Adipocyte (in vitro differentiated cells): ENCODE measurements around the gene C7.
"Not testable (repeated sequence)": the region's sequence is repeated elsewhere in the genome, so short reads cannot be mapped to it uniquely, and the experiment has no call there.

Source experiments
- DNase-seq: peaks from one replicate; pipeline ENCODE4 v3.0.0-alpha.2; 2015; ENCODE audit warnings: low read depth
- H3K27me3 ChIP-seq: replicated peaks from 2 replicates; pipeline ENCODE4 v1.7.0; 2013; ENCODE audit warnings: mild to moderate bottlenecking, low read length, moderate library complexity; ENCODE audit not compliant: control insufficient read depth, insufficient read depth
- H3K36me3 ChIP-seq: 2 replicates; pipeline ENCODE4 v1.7.0; 2013; ENCODE audit warnings: low read length, mild to moderate bottlenecking, moderate library complexity; ENCODE audit not compliant: control insufficient read depth, insufficient read depth, severe bottlenecking
- H3K4me1 ChIP-seq: 2 replicates; pipeline ENCODE4 v1.7.0; 2013; ENCODE audit warnings: mild to moderate bottlenecking, low read length, moderate library complexity; ENCODE audit not compliant: control insufficient read depth, insufficient read depth
- H3K4me3 ChIP-seq: 2 replicates; pipeline ENCODE4 v1.7.0; 2013; ENCODE audit warnings: mild to moderate bottlenecking, low read length, moderate library complexity
- H3K9ac ChIP-seq: 2 replicates; pipeline ENCODE4 v1.7.0; 2013; ENCODE audit warnings: mild to moderate bottlenecking, low read length, moderate library complexity
- H3K9me3 ChIP-seq: 2 replicates; pipeline ENCODE4 v1.7.0; 2013; ENCODE audit warnings: mild to moderate bottlenecking, low read length, moderate library complexity; ENCODE audit not compliant: control insufficient read depth

C7 gene

GRCh38 chr5:40909264-40909663, at the start of gene C7:
C7 (plus strand) TSS chr5:40909497; CDS start chr5:40909611, 114 bp downstream.
- Histone ChIP-seq H3K9ac (peak within 1 kb of the TSS; percentile 71), H3K27me3 (no peaks in the 10 kb centered on the region), H3K9me3 (no peaks in the 10 kb centered on the region), H3K4me1 (peaks cover 23% of the 10 kb centered on the region), H3K36me3 (no peaks in the 10 kb centered on the region), H3K4me3 (peak within 1 kb of the TSS; percentile 57)
- no peak for DNase-seq

- Histone ChIP-seq H3K36me3 (no peaks in the 10 kb centered on the region), H3K9ac (no peak overlapping the region), H3K4me3 (no peak overlapping the region), H3K4me1 (no peaks in the 10 kb centered on the region), H3K27me3 (no peaks in the 10 kb centered on the region), H3K9me3 (peaks cover 9% of the 10 kb centered on the region)
- DNase-seq = no peak
Measured at GRCh38 chr5:40860711-40861110, 48.6 kb upstream of the C7 start.

- not testable (repeated sequence) for H3K36me3 ChIP-seq, DNase-seq, H3K9ac ChIP-seq, H3K4me3 ChIP-seq, H3K9me3 ChIP-seq, H3K4me1 ChIP-seq, H3K27me3 ChIP-seq
Measured at GRCh38 chr5:40865004-40865403, 44.3 kb upstream of the C7 start.

GRCh38 chr5:40866844-40867243, 42.5 kb upstream of the C7 start:
- H3K4me3 ChIP-seq = no peak overlapping the region
- H3K4me1 ChIP-seq = no peaks in the 10 kb centered on the region
- no peak for DNase-seq
- H3K9ac ChIP-seq = no peak overlapping the region
- no peaks in the 10 kb centered on the region for H3K36me3 ChIP-seq
- H3K27me3 ChIP-seq = no peaks in the 10 kb centered on the region
- H3K9me3 ChIP-seq = peaks cover 9% of the 10 kb centered on the region

GRCh38 chr5:40869384-40869783, 39.9 kb upstream of the C7 start:
- no peak for DNase-seq
- H3K9me3 ChIP-seq = peaks cover 5% of the 10 kb centered on the region
- no peaks in the 10 kb centered on the region for H3K36me3 ChIP-seq
- no peaks in the 10 kb centered on the region for H3K4me1 ChIP-seq
- H3K27me3 ChIP-seq = no peaks in the 10 kb centered on the region
- H3K9ac ChIP-seq = no peak overlapping the region
- no peak overlapping the region for H3K4me3 ChIP-seq

- no peaks in the 10 kb centered on the region for H3K4me1 ChIP-seq
- no peak overlapping the region for H3K4me3 ChIP-seq
- no peaks in the 10 kb centered on the region for H3K9me3 ChIP-seq
- DNase-seq = no peak
- H3K27me3 ChIP-seq = no peaks in the 10 kb centered on the region
- no peak overlapping the region for H3K9ac ChIP-seq
- H3K36me3 ChIP-seq = no peaks in the 10 kb centered on the region
Measured at GRCh38 chr5:40871177-40871576, 38.1 kb upstream of the C7 start.

- DNase-seq, H3K27me3 ChIP-seq, H3K36me3 ChIP-seq: not testable (repeated sequence)
Measured at GRCh38 chr5:40872253-40872652, 37.0 kb upstream of the C7 start.

GRCh38 chr5:40873286-40873880, 35.9 kb upstream of the C7 start:
- Histone ChIP-seq H3K9ac (no peak overlapping the region), H3K9me3 (no peaks in the 10 kb centered on the region), H3K4me3 (no peak overlapping the region), H3K36me3 (no peaks in the 10 kb centered on the region), H3K4me1 (no peaks in the 10 kb centered on the region), H3K27me3 (no peaks in the 10 kb centered on the region)
- no peak for DNase-seq

More at GRCh38 chr5:40872253-40872652, 37.0 kb upstream of the C7 start:
- H3K9me3 ChIP-seq, H3K4me3 ChIP-seq, H3K4me1 ChIP-seq, H3K9ac ChIP-seq: not testable (repeated sequence)

GRCh38 chr5:40875958-40876357, 33.3 kb upstream of the C7 start:
- Histone ChIP-seq H3K36me3 (no peaks in the 10 kb centered on the region), H3K27me3 (no peaks in the 10 kb centered on the region), H3K4me3 (no peak overlapping the region), H3K9me3 (no peaks in the 10 kb centered on the region), H3K9ac (no peak overlapping the region), H3K4me1 (no peaks in the 10 kb centered on the region)
- no peak for DNase-seq

GRCh38 chr5:40877371-40877988, 31.8 kb upstream of the C7 start:
- Histone ChIP-seq H3K9ac (no peak overlapping the region), H3K9me3 (no peaks in the 10 kb centered on the region), H3K36me3 (no peaks in the 10 kb centered on the region), H3K4me3 (no peak overlapping the region), H3K4me1 (no peaks in the 10 kb centered on the region), H3K27me3 (no peaks in the 10 kb centered on the region)
- no peak for DNase-seq

- H3K4me1 ChIP-seq = no peaks in the 10 kb centered on the region
- H3K4me3 ChIP-seq = no peak overlapping the region
- H3K9ac ChIP-seq = no peak overlapping the region
- peak; percentile 80 for DNase-seq
- no peaks in the 10 kb centered on the region for H3K36me3 ChIP-seq
- H3K27me3 ChIP-seq = no peaks in the 10 kb centered on the region
- H3K9me3 ChIP-seq = no peaks in the 10 kb centered on the region
Measured at GRCh38 chr5:40879163-40879942, 29.9 kb upstream of the C7 start.
